ENCODE results near the gene MB21D2. TPM values are rescaled to one million over a fixed set of nuclear protein-coding genes. Genes with fewer than 3 reads are reported as not detected.

Gene MB21D2
- total and polyA plus RNA-seq, 2 donors (not counting 1 experiment from before 2014, with no cell fraction given) = 0.03 to 0.20 TPM

DNA sequence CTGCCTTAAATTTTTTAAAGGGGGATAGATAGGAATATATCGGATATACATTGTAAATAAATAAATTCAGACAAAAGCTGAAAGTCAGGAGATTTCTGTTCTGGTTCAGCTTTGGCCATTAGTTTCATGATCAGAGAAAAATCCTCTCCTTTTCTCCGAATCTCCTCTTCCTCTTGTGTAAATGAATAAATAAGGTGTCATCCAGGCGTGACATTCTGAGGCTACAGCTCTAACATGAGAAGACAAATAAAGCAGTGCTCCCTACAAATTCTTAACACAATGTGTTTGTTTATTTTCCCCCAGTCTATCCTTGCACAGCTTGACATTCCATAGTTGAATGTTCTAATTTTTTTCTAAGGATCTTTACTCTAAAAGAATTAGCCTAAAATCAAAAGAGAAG, 9.4 kb upstream of the MB21D2 start:
- Mint-ChIP-seq H3K9me3 (ENCODE audit: insufficient read depth) (no peaks in the 10 kb centered on the region), H3K4me3 (no peak overlapping the region), H3K27me3 (peaks cover 4% of the 10 kb centered on the region), H3K27ac (no peak overlapping the region), H3K4me1 (peaks cover 3% of the 10 kb centered on the region)
- WGBS (ENCODE audit: insufficient coverage) = no CpG with 5 or more reads among the region's 3 CpGs
- no peaks in the 10 kb centered on the region for H4K20me1 ChIP-seq (ENCODE audit: control insufficient read depth, insufficient read depth, low read length, poor library complexity, severe bottlenecking)
- H3K27ac ChIP-seq (ENCODE audit: low read length in 2 of 2) = no peak overlapping the region
- POLR2A ChIA-PET = no interaction called here
- CTCF ChIA-PET = no interaction called here
- no peak overlapping the region for H2AFZ ChIP-seq (ENCODE audit: insufficient read depth, low read depth, low read length, poor library complexity, severe bottlenecking)
- H3K27me3 ChIP-seq (replicated peaks in 1 of 4; ENCODE audit: control extremely low read depth in 1 of 4, control insufficient read depth in 3 of 4, insufficient read depth in 4 of 4, low read length in 3 of 4) = no peaks in the 10 kb centered on the region
- TF ChIP-seq, protein P1, sequence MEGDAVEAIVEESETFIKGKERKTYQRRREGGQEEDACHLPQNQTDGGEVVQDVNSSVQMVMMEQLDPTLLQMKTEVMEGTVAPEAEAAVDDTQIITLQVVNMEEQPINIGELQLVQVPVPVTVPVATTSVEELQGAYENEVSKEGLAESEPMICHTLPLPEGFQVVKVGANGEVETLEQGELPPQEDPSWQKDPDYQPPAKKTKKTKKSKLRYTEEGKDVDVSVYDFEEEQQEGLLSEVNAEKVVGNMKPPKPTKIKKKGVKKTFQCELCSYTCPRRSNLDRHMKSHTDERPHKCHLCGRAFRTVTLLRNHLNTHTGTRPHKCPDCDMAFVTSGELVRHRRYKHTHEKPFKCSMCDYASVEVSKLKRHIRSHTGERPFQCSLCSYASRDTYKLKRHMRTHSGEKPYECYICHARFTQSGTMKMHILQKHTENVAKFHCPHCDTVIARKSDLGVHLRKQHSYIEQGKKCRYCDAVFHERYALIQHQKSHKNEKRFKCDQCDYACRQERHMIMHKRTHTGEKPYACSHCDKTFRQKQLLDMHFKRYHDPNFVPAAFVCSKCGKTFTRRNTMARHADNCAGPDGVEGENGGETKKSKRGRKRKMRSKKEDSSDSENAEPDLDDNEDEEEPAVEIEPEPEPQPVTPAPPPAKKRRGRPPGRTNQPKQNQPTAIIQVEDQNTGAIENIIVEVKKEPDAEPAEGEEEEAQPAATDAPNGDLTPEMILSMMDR (IDR thresholded peaks at IDR 0.05) = no peak
- TF ChIP-seq EZH2 (IDR thresholded peaks at IDR 0.05; ENCODE audit: borderline replicate concordance, insufficient read depth, low read depth, low read length, poor library complexity, severe bottlenecking) = no peak
- H3K4me3 ChIP-seq (ENCODE audit: control extremely low read depth in 1 of 5, extremely low read depth in 1 of 5, insufficient read depth in 1 of 5, low read depth in 2 of 5, low read length in 4 of 5) = no peak overlapping the region
- no peaks in the 10 kb centered on the region for H3K79me2 ChIP-seq (ENCODE audit: control insufficient read depth, insufficient read depth, low read length)
- ATAC-seq (ENCODE audit: low read depth) (no peak), DNase-seq (no peak)
- H3K36me3 ChIP-seq (replicated peaks in 1 of 2; ENCODE audit: control extremely low read depth in 1 of 2, control insufficient read depth in 1 of 2, extremely low read depth in 1 of 2, insufficient read depth in 2 of 2, low read length in 1 of 2) = no peaks in the 10 kb centered on the region
- intact Hi-C loops (cut with micrococcal nuclease) = no loop called here
- no peak overlapping the region for H3K4me2 ChIP-seq (replicated peaks; ENCODE audit: low read depth, low read length, poor library complexity, severe bottlenecking)
- no peak overlapping the region for H3K9ac ChIP-seq (ENCODE audit: low read length)
- no peaks in the 10 kb centered on the region for H3K4me1 ChIP-seq (ENCODE audit: control insufficient read depth in 2 of 2, insufficient read depth in 2 of 2, low read length in 2 of 2)
- no peaks in the 10 kb centered on the region for H3K9me3 ChIP-seq (ENCODE audit: control extremely low read depth in 1 of 3, control insufficient read depth in 2 of 3, insufficient read depth in 1 of 3, low read length in 2 of 3)

DNA sequence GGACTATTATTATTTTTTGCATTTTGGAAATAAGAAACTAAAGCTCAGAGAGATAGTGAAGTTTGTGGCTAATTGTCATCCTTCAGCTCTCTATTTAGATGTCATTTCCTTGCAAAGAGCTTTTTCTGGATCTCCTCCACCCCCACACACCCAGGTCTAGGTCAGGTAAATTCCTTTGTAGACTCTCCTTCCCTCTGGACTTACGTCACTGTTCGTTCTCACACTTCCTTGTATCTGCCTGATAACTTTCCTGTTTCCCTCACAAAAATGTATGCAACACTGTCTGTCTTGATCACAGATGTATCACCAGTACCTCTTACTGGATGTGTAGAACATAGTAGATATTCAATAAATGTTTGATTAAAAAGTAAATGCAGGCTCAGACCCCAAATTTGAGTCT, 6.1 kb upstream of the MB21D2 start:
- no CpG with 5 or more reads among the region's 2 CpGs for WGBS (ENCODE audit: insufficient coverage)
- H3K9me3 Mint-ChIP-seq (ENCODE audit: insufficient read depth) = no peaks in the 10 kb centered on the region

More for the DNA sequence above, 6.1 kb upstream of the MB21D2 start:
- ChIA-PET CTCF (no interaction called here), POLR2A (no interaction called here)
- no peak overlapping the region for H3K27ac ChIP-seq (ENCODE audit: low read length in 2 of 2)
- no peak overlapping the region for H3K9ac ChIP-seq (ENCODE audit: low read length)
- no peaks in the 10 kb centered on the region for H3K4me1 Mint-ChIP-seq
- intact Hi-C loops (cut with micrococcal nuclease) = loop anchor here (5.0 kb wide), 1 partner anchor 621 kb away; no protein-coding TSS in a partner anchor
- no peaks in the 10 kb centered on the region for H3K36me3 ChIP-seq (replicated peaks in 1 of 2; ENCODE audit: control extremely low read depth in 1 of 2, control insufficient read depth in 1 of 2, extremely low read depth in 1 of 2, insufficient read depth in 2 of 2, low read length in 1 of 2)
- no peaks in the 10 kb centered on the region for H3K4me1 ChIP-seq (ENCODE audit: control insufficient read depth in 2 of 2, insufficient read depth in 2 of 2, low read length in 2 of 2)
- H3K27me3 ChIP-seq (replicated peaks in 1 of 4; ENCODE audit: control extremely low read depth in 1 of 4, control insufficient read depth in 3 of 4, insufficient read depth in 4 of 4, low read length in 3 of 4) = peaks cover 0 to 14% (median 11%) of the 10 kb centered on the region in 4 experiments
- H3K4me3 ChIP-seq (ENCODE audit: control extremely low read depth in 1 of 5, extremely low read depth in 1 of 5, insufficient read depth in 1 of 5, low read depth in 2 of 5, low read length in 4 of 5) = no peak overlapping the region
- DNase-seq = no peak
- H3K27ac Mint-ChIP-seq = no peak overlapping the region
- no peak for ATAC-seq (ENCODE audit: low read depth)
- peaks cover 29% of the 10 kb centered on the region for H3K27me3 Mint-ChIP-seq
- H3K4me2 ChIP-seq (replicated peaks; ENCODE audit: low read depth, low read length, poor library complexity, severe bottlenecking) = no peak overlapping the region
- TF ChIP-seq EZH2 (IDR thresholded peaks at IDR 0.05; ENCODE audit: borderline replicate concordance, insufficient read depth, low read depth, low read length, poor library complexity, severe bottlenecking) = no peak
- TF ChIP-seq, protein P1 (IDR thresholded peaks at IDR 0.05) = no peak
- no peak overlapping the region for H3K4me3 Mint-ChIP-seq
- no peaks in the 10 kb centered on the region for H3K79me2 ChIP-seq (ENCODE audit: control insufficient read depth, insufficient read depth, low read length)
- H2AFZ ChIP-seq (ENCODE audit: insufficient read depth, low read depth, low read length, poor library complexity, severe bottlenecking) = no peak overlapping the region
- H3K9me3 ChIP-seq (ENCODE audit: control extremely low read depth in 1 of 3, control insufficient read depth in 2 of 3, insufficient read depth in 1 of 3, low read length in 2 of 3) = no peaks in the 10 kb centered on the region
- H4K20me1 ChIP-seq (ENCODE audit: control insufficient read depth, insufficient read depth, low read length, poor library complexity, severe bottlenecking) = no peaks in the 10 kb centered on the region

All from B cell (primary cell).